ENCODE data around the gene HTT-AS.

HTT-AS gene

DNA sequence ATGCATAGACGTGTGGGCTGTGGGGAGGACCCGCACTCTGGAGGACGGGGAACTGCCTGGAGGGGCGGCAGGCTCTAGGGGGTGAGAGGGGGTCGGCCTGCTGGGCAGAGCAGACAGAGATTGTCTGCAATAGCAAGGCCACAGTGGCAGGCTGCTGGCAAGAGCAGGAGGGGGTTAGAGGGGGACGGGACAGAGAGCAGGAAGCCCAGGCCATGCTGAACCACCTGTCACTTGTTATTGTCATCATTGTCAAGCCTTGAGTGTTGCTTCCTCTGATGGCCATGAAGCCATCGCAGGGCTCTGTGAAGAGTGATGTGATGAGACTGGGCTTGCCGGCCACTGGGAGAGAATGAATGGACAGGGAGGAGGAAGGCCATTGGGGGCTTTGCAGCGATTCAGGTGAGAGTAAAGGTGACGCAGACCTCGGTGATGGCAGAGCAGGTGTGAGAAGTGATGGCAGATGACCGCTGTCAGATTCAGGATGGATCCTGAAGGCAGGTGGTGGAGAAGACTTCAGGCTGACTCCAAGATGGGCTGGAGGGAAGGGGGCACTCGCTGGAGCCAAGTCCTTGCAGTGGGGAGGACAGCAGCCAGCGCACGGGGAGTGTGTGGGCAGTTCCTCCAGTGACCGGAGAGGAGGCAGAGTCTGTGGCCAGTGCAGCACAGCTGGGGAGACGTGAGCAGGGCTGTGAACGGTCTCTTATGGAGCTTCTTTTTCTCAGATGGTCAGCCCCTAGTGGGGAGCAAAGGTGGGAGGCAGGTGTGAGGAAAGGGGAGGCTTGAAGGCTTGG is 43.6 kb downstream of the HTT-AS start:
- H3K36me3 ChIP-seq, result no peaks in the 10 kb centered on the region
- no peak overlapping the region for H3K27ac ChIP-seq
- H3K4me3 ChIP-seq, result no peak overlapping the region
- no peak for TF ChIP-seq CTCF (IDR thresholded peaks at IDR 0.05)
- H3K4me1 ChIP-seq, result no peaks in the 10 kb centered on the region
- intact Hi-C loops (cut with DNase I; ENCODE audit: low total_unique reads), result no loop called here
- no peaks in the 10 kb centered on the region for H3K9me3 ChIP-seq
- no peaks in the 10 kb centered on the region for H3K27me3 ChIP-seq
- peak in 1 of 2 donors; percentile 51 for DNase-seq

DNA sequence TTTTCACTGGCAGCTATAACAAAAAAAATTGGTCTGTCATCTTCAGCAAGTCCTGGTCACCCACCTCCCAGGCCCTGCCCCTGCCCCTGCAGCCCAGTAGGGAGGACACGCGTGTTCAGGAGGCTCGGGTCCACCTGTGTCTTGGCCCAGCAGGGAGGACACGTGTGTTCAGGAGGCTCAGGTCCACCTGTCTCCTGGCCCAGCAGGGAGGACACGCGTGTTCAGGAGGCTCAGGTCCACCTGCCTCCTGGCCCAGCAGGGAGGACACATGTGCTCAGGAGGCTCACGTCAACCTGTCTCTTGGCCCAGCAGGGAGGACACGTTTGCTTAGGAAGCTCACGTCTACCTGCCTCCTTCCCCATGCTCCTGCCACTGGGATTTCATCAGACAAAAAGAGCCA is 44.9 kb downstream of the HTT-AS start:
- no peak overlapping the region for H3K27ac ChIP-seq
- no peaks in the 10 kb centered on the region for H3K36me3 ChIP-seq
- DNase-seq, result peak in 1 of 2 donors; percentile 2
- intact Hi-C loops (cut with DNase I; ENCODE audit: low total_unique reads), result no loop called here
- H3K4me3 ChIP-seq, result no peak overlapping the region
- H3K4me1 ChIP-seq, result no peaks in the 10 kb centered on the region
- H3K9me3 ChIP-seq, result no peaks in the 10 kb centered on the region
- TF ChIP-seq CTCF (IDR thresholded peaks at IDR 0.05), result no peak
- no peaks in the 10 kb centered on the region for H3K27me3 ChIP-seq

DNA sequence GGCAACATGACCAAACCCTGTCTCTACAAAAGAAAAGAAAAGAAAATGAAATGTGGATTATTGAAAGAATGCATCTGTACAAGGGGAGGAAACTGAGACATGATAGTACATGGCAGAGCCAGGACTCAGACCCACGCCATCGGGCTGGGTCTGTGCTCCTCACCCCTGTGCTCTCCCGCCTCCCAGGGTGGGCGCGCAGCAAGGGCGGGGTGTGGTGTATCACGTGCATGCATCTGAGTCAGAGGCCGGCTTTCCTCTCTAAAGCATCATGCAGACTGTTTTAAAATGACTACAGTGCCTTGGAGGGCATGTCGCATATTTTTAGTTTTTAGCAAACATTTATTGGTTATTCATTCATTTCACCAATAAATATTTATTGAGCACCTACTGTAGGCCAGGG is 47.8 kb downstream of the HTT-AS start:
- intact Hi-C loops (cut with DNase I; ENCODE audit: low total_unique reads), result no loop called here
- no peaks in the 10 kb centered on the region for H3K4me1 ChIP-seq
- H3K27ac ChIP-seq, result no peak overlapping the region
- H3K9me3 ChIP-seq, result no peaks in the 10 kb centered on the region
- H3K4me3 ChIP-seq, result no peak overlapping the region
- DNase-seq, result peak in 1 of 2 donors; percentile 40
- no peak for TF ChIP-seq CTCF (IDR thresholded peaks at IDR 0.05)
- no peaks in the 10 kb centered on the region for H3K36me3 ChIP-seq
- no peaks in the 10 kb centered on the region for H3K27me3 ChIP-seq

DNA sequence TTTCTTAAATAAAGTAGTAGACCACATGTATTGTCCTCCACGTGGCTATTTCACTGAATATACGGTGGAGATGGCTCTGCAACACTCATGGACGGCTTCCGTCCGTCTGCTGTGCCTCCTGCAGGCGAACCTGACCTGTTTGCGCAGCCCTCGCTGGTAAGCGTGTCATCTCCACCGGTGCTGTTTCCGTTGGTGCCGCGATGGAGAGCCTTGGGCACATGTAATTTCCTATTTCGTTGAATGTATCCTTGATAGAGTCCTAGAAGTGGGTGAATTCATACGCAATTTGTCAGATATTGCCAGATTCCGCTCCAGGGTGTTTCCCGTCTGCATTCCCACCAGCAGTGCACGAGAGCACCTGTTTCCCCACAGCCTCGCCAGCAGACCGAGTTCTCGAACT is 48.5 kb downstream of the HTT-AS start:
- H3K27ac ChIP-seq, result no peak overlapping the region
- no peaks in the 10 kb centered on the region for H3K9me3 ChIP-seq
- H3K27me3 ChIP-seq, result no peaks in the 10 kb centered on the region
- no peak overlapping the region for H3K4me3 ChIP-seq
- no peak for TF ChIP-seq CTCF (IDR thresholded peaks at IDR 0.05)
- intact Hi-C loops (cut with DNase I; ENCODE audit: low total_unique reads), result no loop called here
- H3K4me1 ChIP-seq, result no peaks in the 10 kb centered on the region
- no peaks in the 10 kb centered on the region for H3K36me3 ChIP-seq
- DNase-seq, result peak in 1 of 2 donors; percentile 51

DNA sequence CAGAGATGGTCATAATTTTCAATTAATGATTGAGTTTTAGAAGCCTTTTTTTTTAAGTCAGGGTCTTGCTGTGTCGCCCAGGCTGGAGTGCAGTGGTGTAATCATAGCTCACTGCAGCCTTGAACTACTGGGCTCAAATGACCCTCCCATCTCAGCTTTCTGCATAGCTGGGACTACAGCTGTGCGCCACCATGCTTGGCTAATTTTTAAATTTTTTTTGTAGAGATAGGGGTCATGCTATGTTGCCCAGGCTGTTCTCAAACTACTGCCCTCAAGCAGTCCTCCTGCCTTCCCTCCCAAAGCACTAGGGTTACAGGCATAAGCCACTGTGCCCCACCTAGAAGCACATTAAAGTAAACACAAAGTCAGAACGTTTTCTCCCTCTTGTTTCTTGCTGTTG is 51.7 kb downstream of the HTT-AS start:
- Histone ChIP-seq H3K9me3 (no peaks in the 10 kb centered on the region), H3K36me3 (no peaks in the 10 kb centered on the region), H3K27me3 (no peaks in the 10 kb centered on the region), H3K27ac (no peak overlapping the region), H3K4me3 (no peak overlapping the region), H3K4me1 (no peaks in the 10 kb centered on the region)
- intact Hi-C loops (cut with DNase I; ENCODE audit: low total_unique reads), result no loop called here
- DNase-seq, result peak in 1 of 2 donors; percentile 10
- no peak for TF ChIP-seq CTCF (IDR thresholded peaks at IDR 0.05)
